Measurements from ENCODE around the gene CNNM2.

CNNM2 gene

DNA sequence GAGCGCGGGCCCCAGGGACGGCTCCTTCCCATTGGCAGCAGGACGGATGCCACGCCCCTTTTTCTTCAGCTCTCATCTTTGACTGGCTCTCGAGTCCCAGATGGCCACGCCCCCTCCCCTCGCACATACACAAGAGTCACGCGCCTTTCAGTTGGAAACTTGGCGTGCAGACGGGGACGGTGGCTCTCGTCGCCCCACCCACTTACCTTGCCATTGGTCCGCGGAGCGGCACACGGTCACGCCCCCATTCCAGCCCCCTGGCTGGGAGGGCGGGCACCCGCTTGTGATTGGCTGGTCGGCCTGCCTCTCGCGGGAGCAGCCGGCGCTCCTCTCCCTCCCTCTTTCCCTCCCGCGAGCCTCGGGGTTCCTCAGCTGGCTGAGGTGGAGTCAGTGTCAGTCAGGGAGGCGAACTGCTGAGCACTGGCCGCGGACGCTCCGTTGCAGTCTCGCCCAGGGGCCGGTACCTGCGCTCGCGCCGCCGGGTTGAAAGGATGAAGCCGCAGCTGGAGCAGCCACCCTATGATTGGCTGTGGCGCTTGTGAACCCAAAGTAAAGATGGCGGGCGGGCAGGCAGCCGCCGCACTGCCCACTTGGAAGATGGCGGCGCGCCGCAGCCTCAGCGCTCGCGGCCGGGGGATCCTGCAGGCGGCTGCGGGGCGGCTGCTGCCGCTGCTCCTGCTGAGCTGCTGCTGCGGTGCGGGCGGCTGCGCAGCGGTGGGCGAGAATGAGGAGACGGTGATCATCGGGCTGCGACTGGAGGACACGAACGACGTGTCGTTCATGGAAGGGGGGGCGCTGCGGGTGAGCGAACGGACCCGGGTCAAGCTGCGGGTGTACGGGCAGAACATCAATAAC lies at the start of gene CNNM2:
Gene CNNM2 (plus strand): TSS at position 333 of the 855 bp plus-strand sequence. CDS start 187 bp downstream, at position 520.
- peak; percentile 98 to 100 for DNase-seq (ENCODE audit: low read depth in 2 of 2)

DNA sequence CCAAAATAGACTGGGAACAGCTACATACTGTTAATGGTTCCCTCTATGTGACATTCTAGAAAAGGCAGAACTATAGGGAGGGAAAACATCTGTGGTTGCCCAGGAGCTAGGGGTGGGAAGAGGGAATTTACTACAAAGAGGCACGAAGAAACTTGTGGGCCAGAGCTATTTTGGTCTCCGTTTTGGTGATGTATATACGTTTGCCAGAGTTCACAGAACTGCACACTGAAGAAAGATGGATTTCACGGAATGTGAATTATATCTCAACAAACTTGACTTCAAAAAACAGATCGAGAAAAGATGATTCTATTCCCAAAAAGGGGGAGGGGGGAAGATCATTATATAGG lies 49.2 kb upstream of the CNNM2 start:
- DNase-seq (ENCODE audit: low read depth in 2 of 2), result no peak

- DNase-seq (ENCODE audit: low read depth in 2 of 2), result peak; percentile 5 to 13
These were observed 48.6 kb upstream of the CNNM2 start, which contains the start of gene AS3MT for GRCh38 chr10:102869258-102870198. AS3MT (plus strand) TSS chr10:102869470; CDS start chr10:102869593, 123 bp downstream.

DNA sequence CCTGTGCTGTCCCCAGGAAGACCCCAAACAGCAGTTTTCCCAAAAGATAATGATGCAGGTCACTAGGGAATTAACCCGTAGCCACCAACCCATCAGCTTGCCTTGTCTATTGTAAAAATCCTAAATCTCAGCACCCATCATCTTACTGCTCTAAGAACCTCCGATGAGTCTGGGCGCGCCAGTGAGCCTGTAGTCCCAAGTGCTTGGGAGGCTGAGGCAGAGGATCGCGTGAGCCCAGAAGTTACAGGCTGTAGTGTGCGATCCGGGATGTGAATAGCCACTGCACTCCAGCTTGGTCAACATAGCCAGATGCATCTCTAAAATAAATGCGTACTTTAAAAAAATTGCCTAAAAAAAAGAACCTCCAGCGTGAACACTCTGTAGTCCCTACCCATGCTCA lies 47.9 kb upstream of the CNNM2 start:
- no peak for DNase-seq (ENCODE audit: low read depth in 2 of 2)

- no peak for DNase-seq (ENCODE audit: low read depth in 2 of 2)
These were observed 45.9 kb upstream of the CNNM2 start for GRCh38 chr10:102872163-102872562.

DNA sequence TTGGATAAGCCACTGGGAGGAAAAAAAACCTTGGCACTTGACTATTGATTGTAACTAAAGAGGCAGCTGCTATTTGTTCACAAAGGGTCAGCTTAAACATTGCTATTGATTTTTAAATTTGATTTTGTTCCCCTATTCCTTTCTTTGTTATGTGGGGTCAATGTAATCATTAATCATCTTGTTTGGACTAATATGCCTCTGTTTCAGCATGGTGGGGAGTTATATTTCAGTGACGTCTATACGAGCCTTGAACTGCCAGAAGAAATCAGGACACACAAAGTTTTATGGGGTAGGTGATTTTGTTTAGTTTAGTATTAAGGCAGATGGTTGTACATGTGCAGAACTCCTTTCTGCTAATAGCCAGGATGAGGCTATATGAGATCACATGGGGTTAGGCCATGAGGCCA lies 41.3 kb upstream of the CNNM2 start:
- DNase-seq (ENCODE audit: low read depth in 2 of 2), result no peak

GRCh38 chr10:102878629-102879028 lies 39.5 kb upstream of the CNNM2 start:
- no peak for DNase-seq (ENCODE audit: low read depth in 2 of 2)

- no peak for DNase-seq (ENCODE audit: low read depth in 2 of 2)
These were observed 37.8 kb upstream of the CNNM2 start for GRCh38 chr10:102880256-102880655.

DNA sequence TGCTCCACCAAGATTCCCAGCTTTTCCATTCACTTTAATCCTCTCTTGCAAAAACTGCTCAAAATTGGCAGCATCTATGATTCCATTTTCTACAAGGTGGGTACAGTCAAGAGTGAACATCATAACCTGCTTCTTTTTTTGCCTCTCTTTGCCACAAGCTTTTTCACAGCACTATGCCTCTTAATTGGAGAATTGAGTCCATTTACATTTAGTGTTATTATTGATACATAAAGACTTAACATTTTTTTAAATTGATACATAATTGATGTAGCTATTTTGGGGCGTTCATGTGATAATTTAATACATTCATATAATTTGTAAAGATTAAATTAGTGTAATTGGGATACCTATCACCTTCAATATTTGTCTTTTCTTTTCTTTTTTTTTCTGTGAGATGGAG lies 30.0 kb upstream of the CNNM2 start:
- DNase-seq (ENCODE audit: low read depth in 2 of 2), result no peak

GRCh38 chr10:102894466-102895213 lies 23.5 kb upstream of the CNNM2 start:
- no peak for DNase-seq (ENCODE audit: low read depth in 2 of 2)

- DNase-seq (ENCODE audit: low read depth in 2 of 2), result no peak
These were observed 18.1 kb upstream of the CNNM2 start for GRCh38 chr10:102900006-102900405.

- no peak for DNase-seq (ENCODE audit: low read depth in 2 of 2)
These were observed 13.7 kb upstream of the CNNM2 start for GRCh38 chr10:102904346-102904745.

DNA sequence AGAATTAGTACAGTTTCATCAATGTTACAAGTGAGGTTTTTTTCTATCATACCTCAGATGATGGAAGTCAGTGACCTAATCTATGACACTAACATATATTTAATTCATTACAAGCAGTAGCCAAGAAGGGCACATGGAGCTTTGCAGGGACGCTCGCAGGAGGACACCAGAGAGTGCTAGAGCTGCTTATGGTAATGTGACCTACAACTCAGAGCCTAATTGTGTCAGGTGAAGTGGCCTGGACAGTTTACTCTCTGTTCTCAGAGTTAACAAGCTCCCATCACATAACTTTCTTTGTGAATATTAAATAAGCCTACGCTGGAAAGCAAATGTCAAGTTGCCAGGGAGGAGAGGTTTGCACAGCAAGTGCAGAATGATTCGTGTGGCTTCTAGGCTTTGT lies 11.6 kb upstream of the CNNM2 start:
- no peak for DNase-seq (ENCODE audit: low read depth in 2 of 2)

GRCh38 chr10:102914781-102915180 lies 3.3 kb upstream of the CNNM2 start:
- no peak for DNase-seq (ENCODE audit: low read depth in 2 of 2)

GRCh38 chr10:102916173-102916572 lies 1.9 kb upstream of the CNNM2 start:
- no peak for DNase-seq (ENCODE audit: low read depth in 2 of 2)

GRCh38 chr10:102917314-102917961 lies 656 bp upstream of the CNNM2 start:
- DNase-seq (ENCODE audit: low read depth in 2 of 2), result peak; percentile 75 to 76

DNA sequence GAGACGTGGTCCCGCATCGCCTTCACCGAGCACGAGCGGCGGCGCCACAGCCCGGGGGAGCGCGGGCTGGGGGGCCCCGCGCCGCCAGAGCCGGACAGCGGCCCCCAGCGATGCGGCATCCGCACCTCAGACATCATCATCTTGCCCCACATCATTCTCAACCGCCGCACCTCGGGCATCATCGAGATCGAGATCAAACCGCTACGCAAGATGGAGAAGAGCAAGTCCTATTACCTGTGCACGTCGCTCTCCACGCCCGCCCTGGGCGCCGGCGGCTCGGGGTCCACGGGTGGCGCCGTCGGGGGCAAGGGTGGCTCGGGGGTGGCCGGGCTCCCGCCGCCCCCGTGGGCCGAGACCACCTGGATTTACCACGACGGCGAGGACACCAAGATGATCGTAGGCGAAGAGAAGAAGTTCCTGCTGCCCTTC lies 737 bp downstream of the CNNM2 start:
- DNase-seq (ENCODE audit: low read depth in 2 of 2), result peak in 1 of 2 donors; percentile 22

DNA sequence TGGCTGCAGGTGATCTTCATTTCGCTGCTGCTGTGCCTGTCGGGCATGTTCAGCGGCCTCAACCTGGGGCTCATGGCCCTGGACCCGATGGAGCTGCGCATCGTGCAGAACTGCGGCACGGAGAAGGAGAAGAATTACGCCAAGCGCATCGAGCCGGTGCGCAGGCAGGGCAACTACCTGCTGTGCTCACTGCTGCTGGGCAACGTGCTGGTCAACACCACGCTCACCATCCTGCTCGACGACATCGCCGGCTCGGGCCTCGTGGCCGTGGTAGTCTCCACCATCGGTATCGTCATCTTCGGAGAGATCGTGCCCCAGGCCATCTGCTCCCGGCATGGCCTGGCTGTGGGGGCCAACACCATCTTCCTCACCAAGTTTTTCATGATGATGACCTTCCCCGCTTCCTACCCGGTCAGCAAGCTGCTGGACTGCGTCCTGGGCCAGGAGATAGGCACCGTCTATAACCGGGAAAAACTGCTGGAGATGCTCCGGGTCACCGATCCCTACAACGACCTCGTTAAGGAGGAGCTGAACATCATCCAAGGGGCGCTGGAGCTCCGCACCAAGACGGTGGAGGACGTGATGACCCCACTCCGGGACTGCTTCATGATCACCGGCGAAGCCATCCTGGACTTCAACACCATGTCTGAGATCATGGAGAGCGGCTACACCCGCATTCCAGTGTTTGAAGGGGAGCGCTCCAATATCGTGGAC lies 1.3 kb downstream of the CNNM2 start:
- DNase-seq (ENCODE audit: low read depth in 2 of 2), result no peak

DNA sequence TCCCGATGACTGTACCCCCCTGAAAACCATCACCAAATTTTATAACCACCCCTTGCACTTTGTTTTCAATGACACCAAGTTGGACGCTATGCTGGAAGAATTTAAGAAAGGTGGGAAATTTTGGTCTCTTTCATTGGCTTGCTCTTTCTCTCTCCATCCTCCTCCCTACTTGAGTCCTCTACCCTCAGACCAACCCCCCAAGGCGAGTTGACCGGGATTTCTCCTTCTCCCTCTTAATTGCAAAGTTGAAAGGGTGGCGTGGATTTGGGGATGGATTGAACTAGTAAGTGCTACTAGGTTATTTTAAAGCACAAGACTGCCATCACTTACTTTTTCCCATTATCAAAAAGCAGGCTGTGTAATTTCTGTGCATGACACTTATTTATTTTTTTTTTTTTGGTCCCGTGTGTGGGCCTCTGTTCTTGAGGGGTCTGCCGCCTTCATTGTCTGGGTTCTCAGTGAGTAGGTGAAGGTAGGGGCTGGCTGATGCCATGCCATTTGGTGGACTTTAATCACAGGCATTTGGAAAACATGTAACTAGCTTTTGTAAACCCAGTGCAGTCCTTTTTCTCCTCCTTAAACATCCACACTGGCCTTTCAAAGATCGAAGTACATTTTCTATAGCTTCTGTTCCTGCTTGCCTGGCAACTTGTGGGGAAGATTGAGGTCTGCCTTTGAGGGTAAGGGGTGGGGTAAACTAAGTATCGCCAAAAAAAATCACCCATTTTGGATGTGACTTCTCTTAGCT lies 2.1 kb downstream of the CNNM2 start:
- no peak for DNase-seq (ENCODE audit: low read depth in 2 of 2)

GRCh38 chr10:102923601-102924000 lies 5.5 kb downstream of the CNNM2 start:
- DNase-seq (ENCODE audit: low read depth in 2 of 2), result no peak
